ENCODE results near the gene ARID3B.
"Not testable (repeated sequence)": the region's sequence is repeated elsewhere in the genome, so short reads cannot be mapped to it uniquely, and the experiment has no call there.

The ARID3B gene

GRCh38 chr15:74569731-74570070, 28.7 kb downstream of the ARID3B start:
- DNase-seq (ENCODE audit: low read depth): no peak

- DNase-seq (ENCODE audit: low read depth): no peak
These were observed 30.2 kb downstream of the ARID3B start for GRCh38 chr15:74571191-74571590.

DNA sequence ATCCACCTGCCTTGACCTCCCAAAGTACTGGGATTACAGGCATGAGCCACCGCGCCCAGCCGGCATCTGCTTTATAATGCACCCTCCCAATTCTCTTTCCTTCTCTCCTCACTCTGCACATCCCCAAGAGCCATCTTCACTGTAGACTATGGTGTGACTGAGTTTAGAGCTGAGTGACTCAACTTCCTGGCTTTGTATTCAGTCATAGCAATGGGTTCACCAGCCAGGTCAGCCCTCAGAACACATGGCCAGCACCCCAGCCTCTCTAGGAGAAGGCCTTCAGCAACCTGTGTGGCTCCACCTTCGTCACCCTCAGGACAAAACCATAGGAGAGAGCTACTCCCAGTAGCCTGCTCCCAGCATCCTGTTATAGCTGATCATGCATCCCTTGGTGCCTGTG, 33.0 kb downstream of the ARID3B start:
- DNase-seq (ENCODE audit: low read depth): no peak

GRCh38 chr15:74578496-74578994, 37.5 kb downstream of the ARID3B start:
- no peak for DNase-seq (ENCODE audit: low read depth)

GRCh38 chr15:74579001-74579400, 38.0 kb downstream of the ARID3B start:
- DNase-seq (ENCODE audit: low read depth): no peak

- DNase-seq (ENCODE audit: low read depth): no peak
These were observed 39.7 kb downstream of the ARID3B start for GRCh38 chr15:74580538-74581350.

GRCh38 chr15:74584204-74584603, 43.2 kb downstream of the ARID3B start:
- no peak for DNase-seq (ENCODE audit: low read depth)

- no peak for DNase-seq (ENCODE audit: low read depth)
These were observed 43.8 kb downstream of the ARID3B start for GRCh38 chr15:74584779-74585178.

DNA sequence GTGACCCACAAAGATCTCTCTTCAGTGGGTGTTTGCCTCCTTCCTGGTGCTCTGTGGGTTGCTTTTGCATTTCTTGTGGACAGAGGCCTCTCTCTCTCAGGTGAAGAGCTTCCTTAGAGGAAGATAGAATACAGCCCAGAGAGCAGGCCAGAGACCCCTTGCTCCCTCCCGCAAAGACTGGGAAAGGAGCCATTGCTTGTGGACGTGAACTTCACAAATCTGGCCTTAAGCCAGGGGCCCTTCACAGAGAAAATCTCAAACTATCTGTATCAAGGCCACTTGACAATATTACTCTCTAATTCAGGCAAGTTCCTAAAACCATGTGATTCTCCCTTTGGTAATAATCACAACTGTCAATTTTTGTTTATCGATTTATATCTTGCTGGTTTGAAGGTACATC, 44.2 kb downstream of the ARID3B start:
- DNase-seq (ENCODE audit: low read depth): no peak

DNA sequence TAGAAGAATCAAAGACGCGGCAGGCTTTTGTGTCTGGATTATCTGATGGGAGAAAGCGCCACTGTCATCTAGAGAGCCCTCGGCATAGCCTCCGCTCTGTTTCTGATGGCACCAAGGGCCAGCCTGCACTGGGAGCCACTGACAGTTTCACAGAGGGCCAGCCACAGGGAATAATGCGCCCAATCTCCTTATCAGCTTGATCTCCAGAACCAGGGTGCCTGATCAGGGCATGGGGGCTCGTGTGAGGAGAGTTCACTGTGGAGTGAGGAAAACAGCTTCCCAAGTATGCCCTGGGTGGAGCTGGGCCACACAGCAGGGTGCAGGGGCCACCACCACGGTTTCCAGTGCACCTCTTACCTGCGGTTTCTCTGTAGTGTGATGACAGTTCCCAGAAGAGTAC, 44.8 kb downstream of the ARID3B start:
- no peak for DNase-seq (ENCODE audit: low read depth)

- DNase-seq (ENCODE audit: low read depth): no peak
These were observed 48.8 kb downstream of the ARID3B start for GRCh38 chr15:74589826-74590225.

DNA sequence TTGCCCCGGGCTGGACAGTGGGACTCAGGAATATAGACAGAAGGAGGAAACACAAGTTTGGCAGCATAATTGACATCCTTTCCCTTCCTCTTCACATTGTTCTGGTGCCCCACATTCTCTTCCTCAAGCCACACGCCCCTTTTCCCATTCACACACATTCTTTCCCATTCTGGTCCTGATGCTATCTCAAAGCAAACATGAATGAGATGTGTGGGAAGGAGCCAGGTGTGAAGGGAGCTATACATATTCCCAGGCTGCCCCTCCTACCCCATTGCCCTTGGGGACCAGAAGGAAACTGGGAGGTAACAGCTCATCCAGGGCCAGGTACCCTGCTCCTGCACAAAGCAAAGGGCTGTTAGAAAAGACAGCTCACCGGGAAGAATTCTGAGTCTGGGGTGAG, 51.2 kb downstream of the ARID3B start:
- DNase-seq (ENCODE audit: low read depth): no peak

DNA sequence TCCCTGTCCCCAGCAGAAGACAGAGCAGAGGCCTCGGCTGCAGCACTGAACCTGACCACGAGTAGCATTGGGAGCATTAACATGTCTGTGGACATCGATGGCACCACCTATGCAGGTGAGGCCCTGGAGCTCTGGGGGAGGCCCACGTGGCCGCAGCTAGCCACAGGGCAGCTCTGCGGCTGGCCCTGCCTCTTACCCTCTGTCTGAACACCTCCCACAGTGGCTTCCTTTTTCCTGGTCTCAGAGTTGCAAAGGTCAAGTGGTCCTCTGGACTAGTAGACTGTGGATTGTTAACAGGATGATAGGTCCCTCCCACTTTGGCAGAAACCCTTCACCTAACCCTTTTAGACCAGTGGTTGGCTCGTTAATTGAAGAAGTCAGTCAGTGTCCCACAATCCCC, 52.1 kb downstream of the ARID3B start:
- no peak for DNase-seq (ENCODE audit: low read depth)

DNA sequence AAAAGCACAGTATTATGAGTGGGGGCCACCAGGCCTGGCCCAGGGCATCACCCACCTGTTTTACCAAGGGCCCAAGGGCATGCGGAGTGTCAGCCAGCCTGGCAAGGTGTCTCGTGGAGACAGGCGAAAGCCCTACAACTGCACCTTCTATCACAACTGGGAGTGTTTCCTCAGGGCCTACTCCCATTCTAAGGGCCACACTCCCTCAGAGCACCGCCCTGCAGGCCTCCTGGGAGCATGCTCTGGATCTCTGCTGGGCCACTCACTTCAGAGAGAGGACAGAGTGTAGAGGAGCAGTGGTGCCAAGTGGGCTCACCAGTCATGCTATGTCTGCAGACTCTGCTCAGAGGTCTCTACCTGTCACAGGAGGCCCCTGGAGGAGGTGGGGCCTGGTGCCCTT, 53.4 kb downstream of the ARID3B start:
- DNase-seq (ENCODE audit: low read depth): no peak

DNA sequence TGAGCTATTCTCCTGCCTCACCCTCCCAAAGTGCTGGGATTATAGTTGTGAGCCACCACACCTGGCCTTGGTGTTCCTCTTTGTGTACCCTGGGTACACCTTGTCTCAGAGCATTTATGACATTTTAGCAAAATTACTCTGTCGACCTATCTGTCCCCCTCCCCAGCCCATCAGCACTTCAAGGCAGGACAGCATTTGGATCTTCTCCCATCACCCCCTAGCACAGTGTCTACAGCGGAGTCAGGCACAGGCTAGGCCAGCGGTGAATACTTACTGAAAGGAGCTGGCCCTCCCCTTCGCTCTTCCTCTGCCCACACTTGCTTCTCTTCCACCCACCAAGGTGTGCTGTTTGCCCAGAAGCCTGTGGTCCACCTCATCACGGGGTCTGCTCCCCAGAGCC, 54.3 kb downstream of the ARID3B start:
- DNase-seq (ENCODE audit: low read depth): no peak

DNA sequence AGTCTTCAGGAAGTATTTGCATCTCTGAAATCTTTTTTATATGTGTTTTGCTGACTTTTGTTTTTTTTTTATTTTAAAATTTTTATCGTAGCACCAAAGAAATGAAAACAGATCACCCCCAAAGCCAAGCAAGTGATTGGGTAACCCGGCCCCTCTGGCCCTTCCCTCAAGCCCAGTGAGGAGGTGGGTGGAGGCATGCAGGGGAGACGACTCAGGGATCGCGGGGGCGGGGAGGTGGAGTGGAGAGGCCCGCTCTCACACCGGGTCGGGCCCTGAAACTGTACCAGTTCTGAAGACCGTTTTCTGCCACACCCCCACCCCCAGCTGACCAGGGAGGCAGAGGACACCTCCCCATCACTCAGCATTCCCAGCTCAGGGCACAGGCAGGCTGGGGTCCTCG, 55.7 kb downstream of the ARID3B start:
- not testable (repeated sequence) for DNase-seq (ENCODE audit: low read depth)

- not testable (repeated sequence) for DNase-seq (ENCODE audit: low read depth)
These were observed 56.2 kb downstream of the ARID3B start for GRCh38 chr15:74597146-74597705.

DNA sequence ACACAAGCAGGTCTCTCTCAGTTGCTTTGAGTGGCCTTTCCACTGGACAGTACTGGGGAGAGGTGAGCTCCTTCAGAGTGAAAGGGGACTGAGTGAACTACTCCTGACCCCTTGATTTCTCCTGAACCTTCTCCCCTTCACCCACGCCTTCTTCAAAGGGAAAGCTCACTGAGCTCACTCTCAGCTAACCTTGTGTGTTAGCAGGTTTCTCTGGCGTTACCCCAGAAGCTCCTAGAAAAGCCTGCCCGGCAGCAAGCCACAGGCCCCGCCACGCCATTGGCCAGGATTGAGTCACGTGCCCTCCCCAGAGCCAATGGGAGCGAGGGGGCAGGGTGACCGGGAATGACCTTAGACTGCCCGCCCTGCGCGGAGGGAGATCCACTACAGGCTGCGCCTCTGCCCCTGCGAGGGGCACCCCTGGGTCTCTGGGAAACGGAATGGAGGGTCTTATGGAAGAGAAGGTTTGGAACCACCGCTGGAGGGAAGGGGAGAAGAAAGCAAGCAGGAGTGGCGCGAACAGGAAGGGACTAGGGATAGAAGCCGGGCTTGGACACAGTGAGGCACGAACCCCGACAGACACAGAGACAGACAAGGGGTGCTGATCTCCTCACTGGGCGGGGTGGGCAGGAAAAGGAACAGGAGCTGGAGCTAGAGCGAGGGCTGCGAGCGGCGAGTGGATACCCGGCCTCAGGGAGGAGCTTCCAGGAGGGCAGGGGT, 57.3 kb downstream of the ARID3B start:
- peak; percentile 75 for DNase-seq (ENCODE audit: low read depth)

- DNase-seq (ENCODE audit: low read depth): no peak
These were observed 58.1 kb downstream of the ARID3B start for GRCh38 chr15:74599156-74599555.

GRCh38 chr15:74603026-74603788, 62.2 kb downstream of the ARID3B start:
- no peak for DNase-seq (ENCODE audit: low read depth)

DNA sequence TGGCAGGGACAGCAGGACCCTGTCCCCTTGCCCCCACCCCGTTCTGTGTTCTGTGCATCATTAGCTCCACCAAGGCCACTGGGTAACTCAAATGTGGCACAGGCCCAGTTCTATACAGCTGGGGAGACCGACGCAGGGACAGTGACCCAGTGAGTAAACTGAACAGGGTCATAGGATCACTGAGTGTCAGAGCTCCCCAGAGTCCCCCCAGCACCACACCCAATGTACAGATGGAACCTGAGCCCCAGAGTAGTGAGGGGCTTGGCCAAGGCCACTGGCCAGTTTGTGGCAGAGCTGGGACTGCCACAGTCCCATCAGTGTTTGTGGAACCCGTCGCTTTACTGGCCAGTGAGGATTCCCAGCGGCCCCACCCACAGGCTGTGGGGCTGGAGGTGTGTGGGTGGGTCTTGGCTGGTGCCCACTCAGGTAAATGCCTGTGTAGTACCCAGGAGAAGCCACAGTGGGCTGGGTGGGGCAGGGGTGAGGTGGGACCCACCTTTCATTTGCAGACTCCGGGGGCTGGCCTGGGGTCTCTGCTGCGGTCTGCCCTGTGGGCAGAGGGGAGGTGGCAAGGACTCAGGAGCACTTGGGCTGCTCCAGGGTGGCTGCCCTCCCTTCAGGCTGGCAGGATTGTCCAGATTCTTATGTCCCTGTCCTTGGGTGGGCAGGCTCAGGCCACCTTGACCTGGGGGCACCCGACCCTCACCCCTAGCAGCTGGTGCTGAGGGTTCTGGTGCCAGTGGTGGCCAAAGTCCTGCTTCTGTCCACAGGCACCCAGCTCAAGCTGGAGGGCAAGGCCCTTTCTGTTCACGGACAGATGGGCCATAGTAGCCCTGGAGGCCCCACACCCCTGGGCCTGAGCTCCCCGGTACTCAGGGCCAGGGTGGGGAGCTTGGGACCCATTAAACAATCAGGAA, 63.0 kb downstream of the ARID3B start:
- DNase-seq (ENCODE audit: low read depth): no peak
